GM19324 (cell line): Measurements from ENCODE around the gene GRIA1.

ENCODE experiments used
- ATAC-seq: cut with Tn5 transposase; IDR thresholded peaks from one replicate; pipeline ENCODE4 v1.9.1; 2021; ENCODE audit warnings: mild to moderate bottlenecking, moderate library complexity; ENCODE audit not compliant: unreplicated experiment, low FRiP score

The GRIA1 gene

GRCh38 chr5:153598099-153598498, 107.6 kb downstream of the GRIA1 start:
- no peak for ATAC-seq

GRCh38 chr5:153601377-153601776, 110.9 kb downstream of the GRIA1 start:
- peak; percentile 92 for ATAC-seq

- no peak for ATAC-seq
Observed at GRCh38 chr5:153605386-153605785, 114.9 kb downstream of the GRIA1 start.

GRCh38 chr5:153610009-153610408, 119.5 kb downstream of the GRIA1 start:
- no peak for ATAC-seq

GRCh38 chr5:153610811-153611210, 120.3 kb downstream of the GRIA1 start:
- ATAC-seq = no peak

GRCh38 chr5:153613144-153613543, 122.7 kb downstream of the GRIA1 start:
- no peak for ATAC-seq

- ATAC-seq = no peak
Observed at GRCh38 chr5:153613672-153614071, 123.2 kb downstream of the GRIA1 start.

- ATAC-seq = no peak
Observed at GRCh38 chr5:153617190-153617589, 126.7 kb downstream of the GRIA1 start.

GRCh38 chr5:153618307-153618706, 127.8 kb downstream of the GRIA1 start:
- ATAC-seq = no peak

- no peak for ATAC-seq
Observed at GRCh38 chr5:153618867-153619266, 128.4 kb downstream of the GRIA1 start.

- no peak for ATAC-seq
Observed at GRCh38 chr5:153619771-153620170, 129.3 kb downstream of the GRIA1 start.

- no peak for ATAC-seq
Observed at GRCh38 chr5:153623124-153623523, 132.7 kb downstream of the GRIA1 start.

GRCh38 chr5:153623751-153624450, 133.4 kb downstream of the GRIA1 start:
- ATAC-seq = no peak

GRCh38 chr5:153624451-153624765, 133.9 kb downstream of the GRIA1 start:
- no peak for ATAC-seq

GRCh38 chr5:153625826-153626354, 135.4 kb downstream of the GRIA1 start:
- ATAC-seq = no peak

GRCh38 chr5:153626836-153627235, 136.4 kb downstream of the GRIA1 start:
- ATAC-seq = peak; percentile 32

GRCh38 chr5:153629027-153629895, 138.8 kb downstream of the GRIA1 start:
- ATAC-seq = no peak

GRCh38 chr5:153630546-153630945, 140.1 kb downstream of the GRIA1 start:
- no peak for ATAC-seq

GRCh38 chr5:153632748-153633290, 142.3 kb downstream of the GRIA1 start:
- no peak for ATAC-seq

- no peak for ATAC-seq
Observed at GRCh38 chr5:153636670-153637451, 146.4 kb downstream of the GRIA1 start.

- ATAC-seq = no peak
Observed at GRCh38 chr5:153640293-153640692, 149.8 kb downstream of the GRIA1 start.
